HS-5 (cell line): Measurements from ENCODE around the gene UGDH.

Source experiments
- DNase-seq: peaks from one replicate; pipeline ENCODE4 v3.0.0-alpha.2; 2012; ENCODE audit warnings: low read depth

UGDH gene

DNA sequence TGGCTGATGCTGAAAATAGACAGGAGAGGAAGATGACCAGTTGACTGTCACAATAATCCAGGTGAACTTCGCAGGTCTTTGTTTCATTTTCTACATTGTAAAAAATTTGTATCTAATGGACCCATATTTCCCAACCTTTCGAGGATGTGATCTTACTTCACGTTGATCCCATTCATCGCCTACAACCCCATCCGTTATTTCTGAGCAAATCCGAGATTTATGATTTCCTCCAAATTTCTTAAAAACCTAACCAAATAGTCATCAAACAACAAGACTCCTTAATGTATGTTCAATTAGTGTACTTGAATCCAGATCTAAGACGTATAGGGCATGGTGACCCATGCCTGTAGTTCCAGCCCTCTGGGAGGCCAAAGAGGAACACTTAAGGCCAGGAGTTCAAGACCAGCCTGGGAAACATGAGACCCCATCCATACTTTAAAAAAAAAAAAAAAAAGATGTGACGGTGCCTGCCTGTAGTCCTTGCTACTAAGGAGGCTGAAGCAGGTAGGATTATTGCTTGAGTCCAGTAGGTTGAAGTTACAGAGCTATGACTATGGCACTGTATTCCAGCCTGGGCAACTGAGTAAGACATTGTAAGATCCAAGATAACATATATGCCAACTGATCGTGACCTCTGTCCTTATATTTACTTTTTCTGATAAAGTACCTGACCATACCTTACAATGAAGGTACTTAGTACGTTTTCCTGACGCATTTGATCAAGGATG, 74.2 kb downstream of the UGDH start:
- no peak for DNase-seq

DNA sequence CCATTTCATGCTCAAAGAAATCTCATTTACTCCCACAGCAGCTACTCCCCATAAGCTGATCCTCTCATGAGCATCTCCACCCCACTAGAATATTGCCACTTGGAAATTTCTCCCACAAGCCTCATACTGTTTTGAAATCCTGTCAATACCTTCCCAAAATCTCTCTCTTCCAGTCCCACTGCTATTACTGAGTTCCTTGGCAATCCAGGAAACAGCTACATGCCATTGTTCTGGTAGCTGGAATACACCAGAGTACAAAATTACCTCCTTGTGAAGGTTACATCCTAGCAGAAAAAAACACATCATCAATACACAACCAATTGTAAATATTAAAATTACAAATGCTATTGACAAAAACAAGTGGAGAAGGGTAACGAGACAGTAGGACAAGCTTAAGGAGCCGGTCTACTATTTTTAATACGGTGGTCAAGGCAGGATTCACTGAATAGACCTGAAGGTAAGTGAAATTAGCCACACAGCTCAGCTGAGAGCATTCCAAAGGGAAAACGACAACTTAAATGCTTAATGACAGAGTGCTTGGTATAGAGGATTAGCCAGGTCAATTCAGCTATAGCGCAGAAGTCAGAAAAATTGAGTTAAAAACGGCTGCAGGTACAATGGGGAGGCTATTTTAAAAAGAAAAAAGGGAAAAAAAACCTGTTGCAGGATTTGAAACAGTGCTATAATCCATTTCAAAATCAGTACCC, 74.9 kb downstream of the UGDH start:
- no peak for DNase-seq

DNA sequence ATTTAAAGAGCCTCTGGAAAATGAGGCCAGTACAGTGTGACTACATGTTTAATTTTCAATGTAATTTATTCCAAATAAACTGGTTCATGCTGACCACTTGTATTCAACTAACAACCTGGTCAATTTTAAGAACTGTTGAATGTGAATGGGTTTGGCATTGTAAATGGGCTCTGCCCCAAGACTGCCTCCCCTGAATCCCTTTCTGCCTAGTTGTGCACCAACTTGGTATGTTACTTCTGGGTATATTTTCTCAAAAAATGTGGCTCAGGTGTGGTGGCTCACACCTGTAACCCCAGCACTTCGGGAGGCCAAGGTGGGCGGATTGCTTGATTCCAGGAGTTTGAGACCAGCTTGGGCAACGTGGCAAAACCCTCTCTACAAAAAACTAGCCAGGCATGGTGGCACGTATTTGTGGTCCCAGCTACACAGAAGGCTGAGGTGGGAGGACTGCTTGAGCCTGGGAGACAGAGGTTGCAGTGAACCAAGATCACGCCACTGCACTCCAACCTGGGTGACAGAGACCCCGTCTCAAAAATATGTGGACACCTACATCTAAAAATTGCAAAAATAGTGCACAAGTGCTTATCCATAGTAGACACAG, 75.7 kb downstream of the UGDH start:
- DNase-seq = no peak

DNA sequence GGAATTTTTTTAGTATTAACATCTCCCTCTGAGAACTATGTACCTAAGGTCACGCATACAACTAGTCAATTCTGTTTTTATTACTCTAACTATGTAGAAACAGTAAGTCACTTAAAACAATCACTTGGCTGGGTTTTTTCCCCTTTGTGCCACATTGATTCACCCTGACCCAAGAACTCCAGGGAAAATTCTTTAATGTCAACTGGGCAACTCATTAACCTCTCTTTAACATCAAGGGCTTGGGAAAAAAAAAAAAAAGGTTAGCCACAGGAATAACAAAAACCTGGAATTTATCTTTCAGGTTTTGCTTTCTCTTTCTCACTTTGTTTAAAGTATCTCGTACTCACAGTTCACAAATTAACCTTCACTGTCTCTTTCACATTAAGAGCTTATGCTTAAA, 76.6 kb downstream of the UGDH start:
- no peak for DNase-seq
